HG02763 (cell line): Measurements from ENCODE around the gene TTN.
"Not testable (repeated sequence)": the region's sequence is repeated elsewhere in the genome, so short reads cannot be mapped to it uniquely, and the experiment has no call there.

ENCODE experiments used
- ATAC-seq: cut with Tn5 transposase; IDR thresholded peaks from one replicate; pipeline ENCODE4 v1.9.1; 2021; ENCODE audit warnings: mild to moderate bottlenecking, moderate library complexity; ENCODE audit not compliant: unreplicated experiment

TTN gene

GRCh38 chr2:178677599-178677998 lies 129.6 kb downstream of the TTN start:
- no peak for ATAC-seq

GRCh38 chr2:178676046-178676445 lies 131.2 kb downstream of the TTN start:
- no peak for ATAC-seq

DNA sequence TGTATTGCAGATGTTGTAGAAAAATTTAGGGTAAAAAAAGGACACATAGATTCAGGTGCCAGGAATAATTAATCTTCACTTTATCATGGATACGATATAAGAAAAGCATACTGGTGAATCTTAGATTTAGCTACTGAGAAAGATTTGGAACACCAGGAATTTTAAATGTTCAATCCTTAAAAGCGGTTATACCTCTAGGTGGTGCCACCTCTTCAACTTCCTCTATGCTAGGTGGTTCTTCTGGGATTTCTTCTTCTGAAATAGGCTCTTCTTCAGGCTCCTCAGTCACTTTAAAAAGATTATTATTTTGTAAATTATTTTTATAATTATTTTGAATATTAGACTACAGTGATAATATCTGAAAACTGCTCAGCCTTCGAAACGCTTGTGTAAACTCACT lies 133.1 kb downstream of the TTN start:
- ATAC-seq, result no peak

DNA sequence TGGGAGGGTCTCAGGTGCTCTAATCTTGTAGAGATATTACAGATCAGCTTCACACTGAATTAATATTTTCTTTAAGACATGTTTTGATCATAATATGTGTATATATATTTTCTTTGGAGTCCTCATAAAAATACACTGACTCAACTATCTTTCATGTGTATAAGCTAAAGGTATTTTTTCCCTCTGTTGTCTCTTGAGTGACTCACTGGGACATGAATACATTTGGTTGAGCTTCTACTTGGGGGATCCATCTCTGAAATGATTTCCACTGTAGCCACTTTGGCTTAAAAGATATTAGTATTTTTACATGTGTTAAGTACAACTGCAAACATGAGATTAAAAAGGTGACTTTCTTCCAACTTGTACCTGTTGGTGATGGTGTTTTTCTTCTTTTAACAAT lies 140.8 kb downstream of the TTN start:
- no peak for ATAC-seq

- not testable (repeated sequence) for ATAC-seq
Observed at GRCh38 chr2:178658480-178658879, 148.7 kb downstream of the TTN start.

GRCh38 chr2:178650554-178650953 lies 156.7 kb downstream of the TTN start:
- no peak for ATAC-seq

DNA sequence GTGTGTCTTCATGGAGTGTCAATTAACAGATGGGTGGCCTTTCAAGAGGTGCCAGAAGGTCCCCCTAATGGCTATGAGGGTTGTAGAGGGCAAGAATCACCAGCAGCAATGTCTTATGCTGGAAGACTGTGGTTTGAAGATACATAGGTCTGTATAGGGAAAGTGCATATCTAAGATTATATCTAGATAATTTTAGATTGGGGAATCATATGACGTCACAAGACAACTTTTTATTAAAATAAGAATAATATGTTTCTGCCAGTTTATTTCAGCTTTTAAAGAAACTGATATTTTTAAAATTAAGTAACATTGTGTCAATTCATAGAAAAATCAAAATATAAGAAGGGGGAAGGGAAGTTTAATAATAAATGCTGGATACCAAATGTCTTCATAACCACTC lies 162.3 kb downstream of the TTN start:
- no peak for ATAC-seq

GRCh38 chr2:178641498-178641897 lies 165.7 kb downstream of the TTN start:
- ATAC-seq, result no peak

DNA sequence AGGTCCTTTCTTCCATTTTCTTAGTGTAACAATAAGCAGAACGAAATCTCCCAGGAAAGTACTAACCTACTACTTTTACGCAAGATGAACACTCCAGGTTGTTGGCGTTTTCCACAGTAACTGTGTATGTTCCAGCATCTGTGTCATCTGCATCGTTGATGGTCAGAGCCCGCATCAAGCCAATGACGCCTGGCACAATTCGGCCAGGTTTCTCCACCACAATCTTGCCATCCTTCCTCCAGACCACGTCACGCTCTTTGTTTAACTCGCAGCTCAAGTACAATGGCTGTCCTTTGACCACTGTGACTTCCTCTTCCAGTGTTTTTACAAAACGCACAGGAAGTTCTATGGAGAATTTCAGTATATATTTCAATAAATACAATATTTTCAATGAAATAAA lies 171.3 kb downstream of the TTN start:
- ATAC-seq, result no peak

GRCh38 chr2:178632729-178633128 lies 174.5 kb downstream of the TTN start:
- ATAC-seq, result no peak

- no peak for ATAC-seq
Observed at GRCh38 chr2:178630581-178630980, 176.6 kb downstream of the TTN start.

GRCh38 chr2:178629463-178629862 lies 177.8 kb downstream of the TTN start:
- no peak for ATAC-seq

GRCh38 chr2:178628605-178629004 lies 178.6 kb downstream of the TTN start:
- no peak for ATAC-seq

DNA sequence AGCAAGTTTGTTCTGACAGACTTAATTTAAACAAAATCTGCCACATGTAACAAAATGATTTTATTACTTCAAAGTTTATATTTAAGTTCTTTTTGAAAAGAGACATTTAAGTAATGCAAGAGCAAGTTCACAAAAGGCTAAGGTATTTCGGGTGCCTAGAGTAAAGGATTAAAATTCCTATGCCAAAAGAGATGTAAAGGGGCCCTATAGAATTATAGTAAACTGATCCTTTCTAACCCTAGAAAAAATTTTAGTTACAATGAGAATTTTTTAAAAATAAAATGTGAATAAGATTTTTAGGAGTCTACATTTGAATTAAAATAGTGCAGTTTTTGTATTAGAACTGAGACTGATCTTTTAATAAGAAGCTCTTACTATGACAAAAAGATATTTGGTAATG lies 179.8 kb downstream of the TTN start:
- no peak for ATAC-seq

DNA sequence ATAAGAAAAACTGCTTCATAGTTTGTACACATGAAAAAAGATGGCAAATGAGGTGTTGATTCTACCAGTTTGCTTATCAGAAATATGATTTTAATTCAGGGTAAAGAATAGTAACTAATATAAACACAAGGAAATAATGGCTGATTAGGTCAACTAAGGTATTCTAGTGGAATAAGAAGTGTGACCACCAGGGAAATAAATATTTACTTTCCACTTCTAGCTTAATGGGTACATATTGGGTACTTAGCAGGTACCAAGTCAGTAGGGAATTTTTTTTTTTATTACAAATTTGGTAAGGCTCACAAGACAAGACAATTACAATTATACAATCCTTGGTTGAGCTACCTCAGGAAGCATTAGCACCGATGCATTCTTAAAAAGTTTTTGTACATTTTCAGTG lies 191.3 kb downstream of the TTN start:
- no peak for ATAC-seq

DNA sequence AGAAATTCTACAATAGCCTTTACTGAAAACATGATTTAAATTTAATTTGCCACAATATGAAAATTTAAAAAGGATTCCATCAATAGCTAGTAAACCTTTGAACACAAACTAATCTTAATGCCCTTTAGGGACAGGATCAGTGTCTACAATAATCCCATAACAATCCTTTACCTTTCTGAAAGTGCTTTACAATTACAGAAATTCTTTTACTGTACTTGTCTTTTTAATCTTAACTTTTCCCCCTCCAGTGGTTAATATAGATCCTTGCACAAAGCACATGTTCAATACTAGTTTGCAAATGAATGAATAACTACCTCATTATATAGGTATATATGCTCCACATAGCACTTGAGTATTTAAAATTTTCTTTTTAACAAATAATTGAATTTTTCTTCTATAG lies 204.3 kb downstream of the TTN start:
- no peak for ATAC-seq

- ATAC-seq, result no peak
Observed at GRCh38 chr2:178592655-178593054, 214.6 kb downstream of the TTN start.

DNA sequence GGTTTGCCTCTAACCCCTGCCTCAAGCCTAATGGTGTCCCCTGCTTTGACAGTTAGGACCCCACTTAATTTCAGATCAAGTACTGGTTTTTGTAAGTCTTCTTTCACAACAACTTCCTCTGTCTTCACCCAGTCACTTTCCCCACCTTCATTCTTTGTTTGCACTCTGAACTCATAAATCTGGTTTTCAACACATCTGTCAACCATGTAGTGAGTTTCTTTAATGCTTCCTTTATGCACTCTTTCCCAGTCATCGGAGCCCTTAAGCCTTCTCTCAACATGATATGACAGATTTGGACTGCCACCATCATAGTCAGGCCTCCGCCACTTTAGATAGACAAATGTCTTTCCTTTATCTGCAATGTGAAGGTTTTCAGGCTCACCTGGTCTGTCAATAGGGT lies 217.9 kb downstream of the TTN start:
- no peak for ATAC-seq

DNA sequence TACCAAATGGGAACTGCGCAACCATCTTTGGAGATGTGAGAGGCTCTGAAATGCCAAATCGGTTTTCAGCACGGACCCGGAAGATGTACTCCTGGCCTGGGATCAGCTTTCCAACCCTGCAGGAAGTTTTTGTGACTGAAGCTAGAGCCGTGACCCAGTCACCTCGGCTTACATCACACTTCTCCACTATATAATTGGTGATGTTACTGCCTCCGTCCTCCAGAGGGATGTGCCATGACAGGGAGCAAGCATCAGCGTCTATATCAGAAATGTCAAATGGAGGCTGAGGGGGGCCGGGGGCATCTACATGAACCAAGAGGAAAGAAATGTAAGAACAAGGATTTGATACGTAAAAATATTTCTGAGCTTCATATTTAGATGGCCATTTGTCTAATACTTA lies 222.6 kb downstream of the TTN start:
- no peak for ATAC-seq

DNA sequence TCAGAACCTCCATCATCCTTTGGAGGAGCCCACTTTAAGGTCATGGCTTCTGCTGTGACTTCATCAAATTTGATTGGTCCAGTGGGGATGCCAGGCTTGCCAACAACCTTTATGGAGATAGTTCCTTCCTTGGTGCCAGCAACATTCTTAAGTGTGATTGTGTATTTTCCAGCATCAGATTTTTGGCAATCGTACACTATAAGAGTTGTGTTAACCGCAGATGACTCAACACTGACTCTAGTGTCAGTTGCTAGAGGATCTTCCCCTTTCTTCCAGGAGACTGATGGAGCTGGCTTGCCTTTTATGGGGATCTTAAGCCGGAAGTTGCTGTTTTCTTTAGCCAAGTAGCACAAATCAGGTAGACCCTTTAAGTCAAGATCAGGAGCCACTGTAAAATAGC lies 228.2 kb downstream of the TTN start:
- no peak for ATAC-seq

- ATAC-seq, result no peak
Observed at GRCh38 chr2:178574789-178575188, 232.4 kb downstream of the TTN start.

DNA sequence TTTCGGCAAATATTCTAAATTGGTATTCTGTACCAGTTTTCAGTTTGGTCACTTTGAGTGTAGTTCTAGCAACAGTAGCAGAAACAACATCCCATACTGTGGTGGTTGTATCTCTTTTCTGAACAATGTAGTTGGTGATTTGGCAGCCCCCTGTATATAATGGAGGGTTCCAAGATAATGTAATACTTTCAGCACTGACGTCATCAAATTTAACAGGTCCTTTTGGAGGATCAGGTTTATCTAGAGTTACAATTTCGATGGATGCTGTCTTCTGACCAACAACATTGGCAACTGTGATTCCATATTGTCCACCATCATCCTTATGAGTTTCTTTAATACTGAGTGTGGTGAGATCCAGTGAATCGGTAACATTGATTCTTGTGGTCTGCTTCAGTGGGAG lies 239.0 kb downstream of the TTN start:
- no peak for ATAC-seq

DNA sequence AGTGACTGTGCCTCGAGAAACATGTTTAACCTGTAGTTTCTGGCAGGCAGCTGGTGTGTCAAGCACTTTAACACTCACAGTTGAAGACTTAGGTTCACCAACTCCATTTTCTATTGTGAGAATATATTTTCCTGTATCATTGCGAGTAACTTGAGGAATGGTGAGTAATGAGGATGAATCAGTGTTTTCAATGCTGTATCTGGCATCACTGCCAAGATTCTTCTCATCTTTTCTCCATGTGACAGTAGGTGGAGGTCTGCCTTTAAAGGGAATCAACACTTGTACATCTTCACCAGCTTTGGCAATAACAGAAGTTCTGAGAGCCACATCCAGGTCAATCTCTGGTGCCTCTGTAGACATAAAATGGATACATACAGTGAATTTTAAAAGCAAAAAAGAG lies 254.2 kb downstream of the TTN start:
- no peak for ATAC-seq

DNA sequence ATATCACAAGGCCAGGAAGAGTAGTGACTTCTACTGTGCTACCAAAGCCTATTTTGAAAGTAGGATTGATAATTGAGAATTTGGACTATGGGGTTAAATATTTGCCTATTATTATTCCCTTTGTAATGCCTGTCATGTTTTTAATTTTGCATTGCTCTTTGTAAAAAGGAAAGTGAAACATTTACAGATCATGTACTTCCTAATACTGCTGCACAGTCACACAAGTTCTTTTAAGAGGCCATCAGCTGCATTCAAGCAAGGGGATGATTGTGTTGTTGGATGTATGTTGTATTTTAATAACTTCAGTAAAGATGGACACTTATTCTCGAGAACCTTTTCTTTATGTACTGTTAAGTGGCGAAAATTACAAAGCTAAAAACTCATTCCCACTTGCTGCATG lies 256.9 kb downstream of the TTN start:
- ATAC-seq, result no peak
